Measurements from ENCODE around the gene ART5. TPM values are rescaled to one million over a fixed set of nuclear protein-coding genes. Genes with fewer than 3 reads are reported as not detected.

The ART5 gene
- total RNA-seq, 4 donors from 2014 or later = 0.69 to 2.4 (median 1.7) TPM; not detected in 1

DNA sequence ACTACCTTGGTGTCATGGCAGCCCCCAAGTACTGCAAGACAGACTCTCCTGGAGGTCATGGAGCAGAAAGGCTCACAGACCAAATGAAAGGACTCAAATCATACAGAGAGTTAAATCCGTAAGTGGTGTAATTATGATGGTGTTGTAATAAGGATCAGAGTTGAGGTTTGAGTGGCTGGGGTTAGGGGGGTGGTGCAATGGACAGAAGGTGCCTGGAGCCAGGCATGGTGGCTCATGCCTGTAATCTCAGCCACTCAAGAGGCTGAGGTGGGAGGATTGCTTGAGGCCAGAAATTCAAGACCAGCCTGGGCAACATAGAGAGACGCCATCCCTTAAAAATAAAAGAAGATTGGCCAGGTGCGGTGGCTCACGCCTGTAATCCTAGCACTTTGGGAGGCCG, 18.7 kb downstream of the ART5 start:
- intact Hi-C loops (cut with DNase I; ENCODE audit: low total_unique reads) = no loop called here
- no peak for DNase-seq
- Histone ChIP-seq H3K4me1 (no peaks in the 10 kb centered on the region), H3K4me3 (no peak overlapping the region), H3K9me3 (no peaks in the 10 kb centered on the region), H3K27ac (no peak overlapping the region), H3K27me3 (no peaks in the 10 kb centered on the region), H3K36me3 (no peaks in the 10 kb centered on the region)
- TF ChIP-seq, protein P1, sequence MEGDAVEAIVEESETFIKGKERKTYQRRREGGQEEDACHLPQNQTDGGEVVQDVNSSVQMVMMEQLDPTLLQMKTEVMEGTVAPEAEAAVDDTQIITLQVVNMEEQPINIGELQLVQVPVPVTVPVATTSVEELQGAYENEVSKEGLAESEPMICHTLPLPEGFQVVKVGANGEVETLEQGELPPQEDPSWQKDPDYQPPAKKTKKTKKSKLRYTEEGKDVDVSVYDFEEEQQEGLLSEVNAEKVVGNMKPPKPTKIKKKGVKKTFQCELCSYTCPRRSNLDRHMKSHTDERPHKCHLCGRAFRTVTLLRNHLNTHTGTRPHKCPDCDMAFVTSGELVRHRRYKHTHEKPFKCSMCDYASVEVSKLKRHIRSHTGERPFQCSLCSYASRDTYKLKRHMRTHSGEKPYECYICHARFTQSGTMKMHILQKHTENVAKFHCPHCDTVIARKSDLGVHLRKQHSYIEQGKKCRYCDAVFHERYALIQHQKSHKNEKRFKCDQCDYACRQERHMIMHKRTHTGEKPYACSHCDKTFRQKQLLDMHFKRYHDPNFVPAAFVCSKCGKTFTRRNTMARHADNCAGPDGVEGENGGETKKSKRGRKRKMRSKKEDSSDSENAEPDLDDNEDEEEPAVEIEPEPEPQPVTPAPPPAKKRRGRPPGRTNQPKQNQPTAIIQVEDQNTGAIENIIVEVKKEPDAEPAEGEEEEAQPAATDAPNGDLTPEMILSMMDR (IDR thresholded peaks at IDR 0.05) = no peak
- no peak for TF ChIP-seq POLR2A (IDR thresholded peaks at IDR 0.05)

DNA sequence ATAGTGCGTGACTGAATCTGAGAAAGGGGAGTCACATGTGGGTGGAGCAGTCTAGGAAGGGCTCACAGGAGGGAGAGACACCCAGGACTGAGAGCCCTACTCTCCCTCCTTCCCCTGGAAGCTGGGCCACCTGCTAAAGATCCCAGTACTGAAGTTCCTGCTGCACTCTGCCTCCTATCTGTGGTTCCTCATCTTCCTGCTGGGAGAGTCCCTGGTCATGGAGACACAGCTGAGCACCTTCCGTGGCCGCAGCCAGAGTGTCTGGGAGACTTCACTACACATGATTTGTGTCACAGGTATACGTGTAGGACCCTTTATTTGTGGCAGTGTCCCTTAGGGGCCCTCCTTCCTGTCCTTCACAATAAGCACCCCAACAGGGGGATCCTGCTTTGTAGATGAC, 19.3 kb downstream of the ART5 start:
- Histone ChIP-seq H3K4me1 (no peaks in the 10 kb centered on the region), H3K27ac (no peak overlapping the region), H3K36me3 (no peaks in the 10 kb centered on the region), H3K4me3 (no peak overlapping the region), H3K9me3 (no peaks in the 10 kb centered on the region), H3K27me3 (no peaks in the 10 kb centered on the region)
- TF ChIP-seq POLR2A (IDR thresholded peaks at IDR 0.05) = no peak
- no peak for DNase-seq
- intact Hi-C loops (cut with DNase I; ENCODE audit: low total_unique reads) = no loop called here

DNA sequence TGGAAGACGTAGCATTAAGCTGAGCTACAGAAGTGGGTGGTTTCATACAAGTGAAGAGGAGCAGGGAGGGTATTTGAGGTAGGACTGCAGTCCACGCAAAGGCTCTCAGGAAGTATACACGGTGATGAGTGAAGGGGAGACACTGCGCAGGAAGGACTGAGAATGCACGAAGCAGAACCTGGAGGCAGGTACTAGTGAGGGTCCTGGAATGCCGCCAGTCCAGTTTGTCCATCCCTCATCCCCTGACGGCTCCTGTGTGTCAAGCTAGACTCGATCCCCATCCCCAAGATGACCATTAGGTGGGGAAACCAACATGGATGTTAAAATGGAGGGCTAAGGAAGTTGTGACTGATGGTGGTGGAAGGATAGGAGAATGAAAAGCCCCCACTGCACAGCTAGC, 23.8 kb downstream of the ART5 start:
- Histone ChIP-seq H3K27ac (no peak overlapping the region), H3K36me3 (no peaks in the 10 kb centered on the region), H3K4me3 (no peak overlapping the region), H3K27me3 (no peaks in the 10 kb centered on the region), H3K4me1 (no peaks in the 10 kb centered on the region), H3K9me3 (no peaks in the 10 kb centered on the region)
- TF ChIP-seq POLR2A (IDR thresholded peaks at IDR 0.05) = no peak
- TF ChIP-seq, protein P1 (IDR thresholded peaks at IDR 0.05) = no peak
- intact Hi-C loops (cut with DNase I; ENCODE audit: low total_unique reads) = no loop called here
- no peak for DNase-seq

DNA sequence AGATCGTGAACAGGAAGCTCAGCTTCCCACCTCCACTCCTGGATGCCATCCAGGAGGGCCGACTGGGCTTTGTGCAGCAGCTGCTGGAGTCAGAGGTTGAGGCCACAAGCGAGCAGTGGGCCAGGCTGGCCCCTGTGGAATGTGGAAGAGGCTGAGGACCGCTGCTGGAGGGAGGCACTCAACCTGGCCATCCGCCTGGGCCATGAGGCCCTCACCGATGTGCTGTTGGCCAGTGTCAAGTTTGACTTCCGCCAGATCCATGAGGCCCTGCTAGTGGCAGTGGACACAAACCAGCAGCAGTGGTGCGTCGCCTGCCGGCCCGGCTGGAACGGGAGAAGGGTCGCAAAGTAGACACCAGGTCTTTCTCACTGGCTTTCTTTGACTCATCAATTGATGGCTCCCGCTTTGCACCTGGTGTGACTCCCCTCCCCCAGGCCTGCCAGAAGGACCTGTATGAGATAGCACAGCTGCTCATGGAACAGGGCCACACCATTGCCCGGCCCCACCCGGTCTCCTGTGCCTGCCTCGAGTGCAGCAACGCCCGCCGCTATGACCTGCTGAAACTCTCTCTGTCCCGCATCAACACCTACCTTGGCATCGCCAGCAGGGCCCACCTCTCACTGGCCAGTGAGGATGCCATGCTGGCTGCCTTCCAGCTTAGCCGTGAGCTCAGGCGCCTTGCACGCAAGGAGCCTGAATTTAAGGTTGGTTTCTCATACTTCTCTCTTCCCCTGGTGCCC, 24.9 kb downstream of the ART5 start:
- Histone ChIP-seq H3K4me1 (no peaks in the 10 kb centered on the region), H3K27me3 (no peaks in the 10 kb centered on the region), H3K27ac (no peak overlapping the region), H3K9me3 (no peaks in the 10 kb centered on the region), H3K4me3 (no peak overlapping the region), H3K36me3 (no peaks in the 10 kb centered on the region)
- intact Hi-C loops (cut with DNase I; ENCODE audit: low total_unique reads) = no loop called here
- DNase-seq = no peak
- TF ChIP-seq POLR2A (IDR thresholded peaks at IDR 0.05) = no peak
- TF ChIP-seq, protein P1 (IDR thresholded peaks at IDR 0.05) = no peak

DNA sequence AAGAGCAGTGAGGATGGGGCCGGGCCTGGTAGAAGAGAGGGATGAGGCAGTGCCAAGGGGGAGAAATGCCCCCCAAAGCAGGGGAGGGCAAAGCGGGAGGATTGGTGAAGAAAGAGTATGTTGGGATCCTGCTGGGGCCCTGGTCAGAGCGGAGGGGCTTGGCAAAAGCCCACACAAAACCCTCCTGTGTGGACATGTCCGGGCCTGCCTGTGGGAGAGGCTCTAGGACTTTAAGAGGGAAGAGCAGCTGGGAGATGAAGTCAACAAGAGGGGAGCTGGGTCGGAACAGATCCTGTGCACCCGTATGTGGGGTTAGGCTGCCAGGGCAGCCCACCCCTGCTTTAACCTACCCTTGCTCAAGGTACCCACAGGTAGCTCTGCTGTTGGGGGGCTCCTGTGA, 25.8 kb downstream of the ART5 start:
- Histone ChIP-seq H3K9me3 (no peaks in the 10 kb centered on the region), H3K27me3 (no peaks in the 10 kb centered on the region), H3K27ac (no peak overlapping the region), H3K36me3 (no peaks in the 10 kb centered on the region), H3K4me3 (no peak overlapping the region), H3K4me1 (no peaks in the 10 kb centered on the region)
- no peak for DNase-seq
- intact Hi-C loops (cut with DNase I; ENCODE audit: low total_unique reads) = no loop called here
- TF ChIP-seq, protein P1 (IDR thresholded peaks at IDR 0.05) = no peak
- no peak for TF ChIP-seq POLR2A (IDR thresholded peaks at IDR 0.05)
